H9 (cell line): ENCODE results near the gene FFAR1. TPM values are rescaled to one million over a fixed set of nuclear protein-coding genes. Genes with fewer than 3 reads are reported as not detected.

Experiments
- DNase-seq: peaks from one replicate; pipeline ENCODE4 v3.0.0-alpha.2; 2017
- H2AFZ ChIP-seq: one replicate; pipeline ENCODE4 v1.6.1; 2013; ENCODE audit warnings: mild to moderate bottlenecking, low read length, control low read depth, moderate library complexity
- H2AK5ac ChIP-seq: 2 replicates; pipeline ENCODE4 v1.6.1; 2013; ENCODE audit warnings: low read length, control low read depth, mixed read lengths; ENCODE audit not compliant: insufficient read length
- H2BK120ac ChIP-seq: one replicate; pipeline ENCODE4 v1.6.1; 2013; ENCODE audit warnings: low read depth, mild to moderate bottlenecking, low read length, control low read depth, inconsistent platforms; ENCODE audit not compliant: poor library complexity, severe bottlenecking
- H2BK12ac ChIP-seq: 2 replicates; pipeline ENCODE4 v1.6.1; 2013; ENCODE audit warnings: low read length, control low read depth, mixed read lengths, low read depth; ENCODE audit not compliant: insufficient read length
- H2BK15ac ChIP-seq: 2 replicates; pipeline ENCODE4 v1.6.1; 2013; ENCODE audit warnings: low read depth, low read length, control low read depth
- H2BK20ac ChIP-seq: one replicate; pipeline ENCODE4 v1.6.1; 2013; ENCODE audit warnings: low read depth, mild to moderate bottlenecking, low read length, control low read depth, inconsistent platforms; ENCODE audit not compliant: poor library complexity, severe bottlenecking
- H2BK5ac ChIP-seq: 2 replicates; pipeline ENCODE4 v1.6.1; 2013; ENCODE audit warnings: low read length, control low read depth, mixed read lengths; ENCODE audit not compliant: insufficient read length
- H3K14ac ChIP-seq: 2 replicates; pipeline ENCODE4 v1.6.1; 2013; ENCODE audit warnings: low read length, control low read depth; ENCODE audit not compliant: insufficient read depth
- H3K18ac ChIP-seq: 2 replicates; pipeline ENCODE4 v1.6.1; 2013; ENCODE audit warnings: low read depth, mild to moderate bottlenecking, mixed read lengths, low read length, control low read depth; ENCODE audit not compliant: insufficient read length
- H3K23ac ChIP-seq: 2 replicates; pipeline ENCODE4 v1.6.1; 2013; ENCODE audit warnings: low read length, control low read depth, mixed read lengths, low read depth; ENCODE audit not compliant: insufficient read length
- H3K23me2 ChIP-seq: 2 replicates; pipeline ENCODE4 v1.6.1; 2013; ENCODE audit warnings: low read depth, mild to moderate bottlenecking, mixed read lengths, low read length, control low read depth; ENCODE audit not compliant: insufficient read length, poor library complexity, severe bottlenecking
- H3K27ac ChIP-seq: 2 replicates; pipeline ENCODE4 v1.5.1; 2013; ENCODE audit warnings: low read length, control low read depth, mixed read lengths, low read depth; ENCODE audit not compliant: insufficient read length
- H3K27me3 ChIP-seq: 2 replicates; pipeline ENCODE4 v1.6.1; 2013; ENCODE audit warnings: low read length, control low read depth, inconsistent platforms; ENCODE audit not compliant: insufficient read depth
- H3K4ac ChIP-seq: 2 replicates; pipeline ENCODE4 v1.6.1; 2013; ENCODE audit warnings: low read depth, mild to moderate bottlenecking, control low read depth, inconsistent platforms, low read length, moderate library complexity
- H3K4me1 ChIP-seq: 2 replicates; pipeline ENCODE4 v1.6.1; 2013; ENCODE audit warnings: low read length, control low read depth, inconsistent platforms; ENCODE audit not compliant: insufficient read depth
- H3K4me2 ChIP-seq: 2 replicates; pipeline ENCODE4 v1.6.1; 2013; ENCODE audit warnings: low read length, control low read depth, mixed read lengths; ENCODE audit not compliant: insufficient read length, insufficient read depth
- H3K56ac ChIP-seq: 2 replicates; pipeline ENCODE4 v1.6.1; 2013; ENCODE audit warnings: low read depth, mild to moderate bottlenecking, mixed read lengths, low read length, control low read depth; ENCODE audit not compliant: insufficient read length
- H3K79me1 ChIP-seq: 2 replicates; pipeline ENCODE4 v1.6.1; 2013; ENCODE audit warnings: low read depth, mild to moderate bottlenecking, moderate library complexity, low read length, control low read depth, inconsistent platforms; ENCODE audit not compliant: insufficient read depth, poor library complexity, severe bottlenecking
- H3K79me2 ChIP-seq: 2 replicates; pipeline ENCODE4 v1.6.1; 2013; ENCODE audit warnings: low read length, control low read depth, inconsistent platforms; ENCODE audit not compliant: insufficient read depth
- H3K9ac ChIP-seq: 2 replicates; pipeline ENCODE4 v1.6.1; 2013; ENCODE audit warnings: low read length, control low read depth, mixed read lengths; ENCODE audit not compliant: insufficient read length; ENCODE audit errors: extremely low read depth
- H3K9me3 ChIP-seq: one replicate; pipeline ENCODE4 v1.6.1; 2013; ENCODE audit warnings: low read depth, low read length, inconsistent platforms; ENCODE audit not compliant: control insufficient read depth
- H3T11ph ChIP-seq: one replicate; pipeline ENCODE4 v1.6.1; 2013; ENCODE audit warnings: mild to moderate bottlenecking, low read length, control low read depth, inconsistent platforms
- H4K20me1 ChIP-seq: one replicate; pipeline ENCODE4 v1.6.1; 2013; ENCODE audit not compliant: control insufficient read depth, insufficient read length, insufficient read depth
- H4K5ac ChIP-seq: 2 replicates; pipeline ENCODE4 v1.6.1; 2013; ENCODE audit warnings: low read depth, mild to moderate bottlenecking, mixed read lengths, low read length, control low read depth; ENCODE audit not compliant: insufficient read length
- H4K8ac ChIP-seq: replicated peaks from 2 replicates; pipeline ENCODE4 v1.6.1; 2013; ENCODE audit warnings: low read length, control low read depth, mixed read lengths, low read depth; ENCODE audit not compliant: insufficient read length
- H4K91ac ChIP-seq: 2 replicates; pipeline ENCODE4 v1.6.1; 2013; ENCODE audit warnings: low read depth, mild to moderate bottlenecking, moderate library complexity, mixed read lengths, low read length, control low read depth; ENCODE audit not compliant: insufficient read length
- H3K27ac Mint-ChIP-seq, 3 experiments: 2 replicates in 2 of 3; 3 replicates in 1 of 3; pipeline ENCODE4 v1.8.0; 2020 to 2021; ENCODE audit warnings: mixed read lengths in 3 of 3, mild to moderate bottlenecking in 1 of 3, moderate library complexity in 1 of 3
- H3K27me3 Mint-ChIP-seq: 2 replicates; pipeline ENCODE4 v1.8.0; 2021; ENCODE audit warnings: low read depth, mild to moderate bottlenecking, moderate library complexity, mixed read lengths
- H3K36me3 Mint-ChIP-seq, 3 experiments: 2 replicates in 2 of 3; 3 replicates in 1 of 3; pipeline ENCODE4 v1.8.0; 2020 to 2021; ENCODE audit warnings: low read depth in 3 of 3, mixed read lengths in 3 of 3; ENCODE audit not compliant: insufficient read depth in 1 of 3
- H3K4me1 Mint-ChIP-seq, 2 experiments: 2 replicates each; pipeline ENCODE4 v1.8.0; 2020; ENCODE audit warnings: mixed read lengths in 2 of 2
- H3K4me3 Mint-ChIP-seq, 2 experiments: 2 replicates in 1 of 2; 3 replicates in 1 of 2; pipeline ENCODE4 v1.8.0; 2020 to 2021; ENCODE audit warnings: mild to moderate bottlenecking in 2 of 2, mixed read lengths in 2 of 2, moderate library complexity in 1 of 2
- H3K9me3 Mint-ChIP-seq, 2 experiments: 2 replicates in 1 of 2; 3 replicates in 1 of 2; pipeline ENCODE4 v1.8.0; 2020; ENCODE audit warnings: mild to moderate bottlenecking in 2 of 2, mixed read lengths in 2 of 2, moderate library complexity in 1 of 2
- WGBS: extraction: QIAGEN DNeasy Blood & Tissue Kit; methylation state at CpG from one replicate; pipeline ENCODE4 v1.1.7; 2013; ENCODE audit warnings: missing lambda C conversion rate, low lambda C conversion rate, mixed read lengths; ENCODE audit not compliant: insufficient read length; ENCODE audit errors: extremely low coverage; 5-methylcytosine and 5-hydroxymethylcytosine counted together
- total RNA-seq: library from RNA; stranded (reverse); gene quantifications from 2 replicates; pipeline ENCODE4 v1.2.1, GENCODE V29; 2021
- TF ChIP-seq, protein P1 (sequence below): fragments of 200-600 bp; sonication (generic); conservative IDR thresholded peaks from 3 replicates; pipeline ENCODE4 v1.8.0; 2021; ENCODE audit warnings: antibody characterized with exemption, mild to moderate bottlenecking

FFAR1 gene
- total RNA-seq, 1 experiment from 2014 or later, result not detected

GRCh38 chr19:35389192-35389861 lies 41.6 kb downstream of the FFAR1 start:
- no peak overlapping the region for H4K8ac ChIP-seq
- H2BK12ac ChIP-seq, result no peak overlapping the region
- H2BK120ac ChIP-seq, result no peak overlapping the region
- no peaks in the 10 kb centered on the region for H3K23me2 ChIP-seq
- TF ChIP-seq, protein P1, sequence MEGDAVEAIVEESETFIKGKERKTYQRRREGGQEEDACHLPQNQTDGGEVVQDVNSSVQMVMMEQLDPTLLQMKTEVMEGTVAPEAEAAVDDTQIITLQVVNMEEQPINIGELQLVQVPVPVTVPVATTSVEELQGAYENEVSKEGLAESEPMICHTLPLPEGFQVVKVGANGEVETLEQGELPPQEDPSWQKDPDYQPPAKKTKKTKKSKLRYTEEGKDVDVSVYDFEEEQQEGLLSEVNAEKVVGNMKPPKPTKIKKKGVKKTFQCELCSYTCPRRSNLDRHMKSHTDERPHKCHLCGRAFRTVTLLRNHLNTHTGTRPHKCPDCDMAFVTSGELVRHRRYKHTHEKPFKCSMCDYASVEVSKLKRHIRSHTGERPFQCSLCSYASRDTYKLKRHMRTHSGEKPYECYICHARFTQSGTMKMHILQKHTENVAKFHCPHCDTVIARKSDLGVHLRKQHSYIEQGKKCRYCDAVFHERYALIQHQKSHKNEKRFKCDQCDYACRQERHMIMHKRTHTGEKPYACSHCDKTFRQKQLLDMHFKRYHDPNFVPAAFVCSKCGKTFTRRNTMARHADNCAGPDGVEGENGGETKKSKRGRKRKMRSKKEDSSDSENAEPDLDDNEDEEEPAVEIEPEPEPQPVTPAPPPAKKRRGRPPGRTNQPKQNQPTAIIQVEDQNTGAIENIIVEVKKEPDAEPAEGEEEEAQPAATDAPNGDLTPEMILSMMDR, result no peak
- H4K20me1 ChIP-seq, result no peaks in the 10 kb centered on the region
- H3K9ac ChIP-seq, result no peak overlapping the region
- H4K5ac ChIP-seq, result no peak overlapping the region
- no peak overlapping the region for H4K91ac ChIP-seq
- no peak overlapping the region for H2BK5ac ChIP-seq
- DNase-seq, result no peak
- peaks cover 4% of the 10 kb centered on the region in 2 experiments; a peak in 2 of 4 replicates for H3K4me1 Mint-ChIP-seq
- no peak overlapping the region for H3K4me2 ChIP-seq
- H2BK20ac ChIP-seq, result no peak overlapping the region
- no peaks in the 10 kb centered on the region for H3K27me3 ChIP-seq
- no peaks in the 10 kb centered on the region; the same call in 1 of the 2 replicates for H3K27me3 Mint-ChIP-seq
- H2AFZ ChIP-seq, result no peak overlapping the region
- no peak overlapping the region for H3K18ac ChIP-seq
- no peak overlapping the region for H3K27ac ChIP-seq
- peaks cover 32 to 46% of the 10 kb centered on the region in 2 experiments for H3K9me3 Mint-ChIP-seq
- peaks cover 11% of the 10 kb centered on the region for H3K9me3 ChIP-seq
- no peak overlapping the region for H2BK15ac ChIP-seq
- no peak overlapping the region for H3K4me3 Mint-ChIP-seq
- H3K79me1 ChIP-seq, result no peaks in the 10 kb centered on the region
- no peak overlapping the region for H3K56ac ChIP-seq
- peaks cover 5 to 9% (median 9%) of the 10 kb centered on the region in 3 experiments for H3K36me3 Mint-ChIP-seq
- H3K4ac ChIP-seq, result no peak overlapping the region
- no peaks in the 10 kb centered on the region for H3K79me2 ChIP-seq
- H3K4me1 ChIP-seq, result no peaks in the 10 kb centered on the region
- H2AK5ac ChIP-seq, result no peak overlapping the region
- no peak overlapping the region for H3K14ac ChIP-seq
- no peak overlapping the region for H3K27ac Mint-ChIP-seq
- no peak overlapping the region for H3T11ph ChIP-seq
- WGBS, result no CpG with 5 or more reads among the region's 6 CpGs
- no peak overlapping the region for H3K23ac ChIP-seq
